NOMO-1 (cell line): ENCODE data around the gene TRIM27.
"Not testable (repeated sequence)": the region's sequence is repeated elsewhere in the genome, so short reads cannot be mapped to it uniquely, and the experiment has no call there.

ENCODE experiments used
- DNase-seq, 2 experiments: peaks; one replicate each; lab custom pipeline; 2025; ENCODE audit not compliant: unreplicated experiment in 2 of 2; lab: John Stamatoyannopoulos, UW

The TRIM27 gene

GRCh38 chr6:28866205-28867085 lies 57.3 kb downstream of the TRIM27 start:
- DNase-seq, result peak; percentile 49 to 78

GRCh38 chr6:28865401-28866204 lies 58.2 kb downstream of the TRIM27 start:
- DNase-seq, result peak in 1 of 2 experiments; percentile 34

GRCh38 chr6:28864326-28864923 lies 59.4 kb downstream of the TRIM27 start:
- no peak for DNase-seq

DNA sequence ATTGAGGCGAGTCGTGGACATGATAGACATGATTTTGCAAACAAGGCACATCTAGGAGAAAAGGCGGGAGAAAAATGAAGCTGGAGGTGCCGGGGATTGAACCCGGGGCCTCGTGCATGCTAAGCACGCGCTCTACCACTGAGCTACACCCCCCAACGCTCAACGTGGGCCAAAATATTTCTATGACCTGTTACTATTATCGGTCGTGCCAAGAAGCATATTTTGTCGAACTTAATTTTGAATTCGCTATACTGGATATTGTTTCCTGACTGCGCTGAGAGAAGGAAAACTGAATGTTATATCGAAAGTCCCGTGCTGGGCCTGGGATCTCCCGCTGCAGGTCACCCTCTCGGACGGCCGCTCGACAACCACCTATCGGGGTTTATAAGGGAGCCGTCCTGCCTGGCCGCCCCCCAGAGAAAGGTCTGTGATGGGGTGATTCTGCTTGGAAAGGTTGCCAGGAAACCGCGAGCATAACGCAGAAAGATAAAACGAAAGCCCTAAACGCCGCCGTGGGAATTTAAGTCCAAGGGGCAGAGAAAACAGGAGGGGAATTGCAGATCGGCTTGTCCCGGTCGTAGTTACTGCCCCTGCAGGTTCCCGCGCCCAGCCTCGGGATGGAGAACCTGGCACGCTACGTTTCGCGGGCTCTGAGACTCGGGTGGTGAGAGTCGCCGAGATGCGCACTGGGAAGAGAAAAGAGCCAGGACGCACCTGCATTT lies 60.0 kb downstream of the TRIM27 start:
- peak; percentile 66 to 72 for DNase-seq

DNA sequence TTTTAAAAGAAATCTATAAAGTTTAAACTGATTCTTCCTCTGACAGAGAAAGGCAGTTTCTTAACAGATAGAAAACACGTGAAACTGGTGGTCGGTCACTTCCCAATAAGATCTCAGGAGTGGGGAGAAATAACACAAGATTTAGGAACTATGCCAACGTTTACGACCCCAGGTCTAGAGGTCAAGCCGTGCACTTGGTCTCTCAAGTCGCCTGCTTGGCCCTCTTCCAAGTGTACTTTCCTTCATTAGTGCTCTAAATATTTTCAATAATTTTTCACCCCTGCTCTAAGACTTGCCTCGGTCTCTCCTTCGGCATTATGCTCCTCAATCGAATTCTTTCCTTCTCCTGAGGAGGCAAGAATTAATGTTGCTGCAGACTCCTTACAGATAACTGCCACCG lies 61.7 kb downstream of the TRIM27 start:
- no peak for DNase-seq

DNA sequence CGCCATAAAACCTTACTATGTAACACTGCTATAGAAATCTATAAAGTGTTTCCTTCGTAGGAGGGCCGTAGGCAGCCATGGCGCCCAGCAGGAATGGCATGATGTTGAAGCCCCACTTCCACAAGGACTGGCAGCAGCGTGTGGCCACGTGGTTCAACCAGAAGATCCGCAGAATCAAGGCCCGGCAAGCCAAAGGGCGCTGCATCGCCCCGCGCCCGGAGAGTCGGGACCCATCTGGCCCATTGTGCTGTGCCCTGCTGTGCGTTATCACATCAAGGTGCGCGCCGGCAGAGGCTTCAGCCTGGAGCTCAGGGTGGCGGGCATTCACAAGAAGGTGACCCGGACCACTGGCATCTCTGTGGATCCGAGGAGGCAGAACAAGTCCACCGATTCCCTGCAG lies 62.4 kb downstream of the TRIM27 start:
- DNase-seq, result no peak

DNA sequence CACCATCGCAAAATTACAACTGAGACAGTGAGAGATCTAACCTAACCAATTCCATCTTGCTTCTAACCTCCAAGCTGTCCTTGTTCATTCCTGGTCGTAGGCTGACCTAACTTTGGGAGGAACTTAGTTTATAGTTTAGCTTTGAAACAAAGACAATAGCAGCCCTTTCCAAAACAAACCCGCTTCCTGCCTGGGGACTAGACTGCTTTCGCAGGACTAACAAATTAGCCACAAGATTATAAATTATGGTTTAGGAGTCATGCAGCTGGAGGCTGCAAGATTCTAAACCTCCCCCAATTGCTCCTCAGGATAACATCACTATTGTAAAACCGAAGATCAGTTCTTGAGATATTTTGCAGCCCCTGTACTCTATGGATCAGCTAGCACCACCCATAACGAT lies 63.2 kb downstream of the TRIM27 start:
- DNase-seq, result no peak

DNA sequence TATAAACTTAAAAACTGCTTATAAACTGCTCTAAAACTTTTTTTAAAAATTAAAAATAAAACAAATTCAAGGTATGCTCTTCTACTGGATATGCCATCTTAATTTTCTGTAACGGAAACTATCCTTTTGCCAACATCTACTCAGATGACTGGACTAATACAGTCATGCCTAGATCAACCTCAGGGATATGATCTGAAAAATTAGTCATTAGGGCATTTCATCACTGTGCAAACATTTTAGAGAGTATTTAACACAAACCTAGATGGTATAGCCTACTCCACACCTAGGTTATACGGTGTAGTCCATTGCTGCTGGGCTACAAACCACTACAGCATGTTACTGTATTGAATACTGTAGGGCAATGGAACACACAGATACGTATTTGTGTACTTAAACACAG lies 64.8 kb downstream of the TRIM27 start:
- DNase-seq, result no peak

DNA sequence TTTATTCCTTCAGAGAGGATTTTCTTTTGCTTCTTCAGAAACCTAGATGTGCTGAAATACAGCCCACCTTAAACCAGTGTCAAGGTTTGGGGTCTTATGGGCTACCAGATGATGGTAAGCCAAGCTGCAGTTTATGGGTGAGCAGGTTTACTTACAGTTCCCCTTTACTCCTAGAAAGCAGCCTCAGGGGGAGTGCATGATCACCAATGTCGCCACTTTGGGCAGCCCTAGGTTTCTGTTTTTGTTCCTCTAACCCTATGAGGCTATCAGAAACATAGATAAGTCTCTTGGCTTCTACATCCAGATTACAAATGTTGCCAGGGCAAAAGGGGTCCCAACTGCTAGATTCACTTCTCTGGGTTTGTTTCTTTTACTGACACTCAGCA lies 67.2 kb downstream of the TRIM27 start:
- peak; percentile 51 to 63 for DNase-seq

GRCh38 chr6:28854405-28854804 lies 69.4 kb downstream of the TRIM27 start:
- DNase-seq, result not testable (repeated sequence)
